Retinal pigment epithelial cell (primary cell): ENCODE results near the gene KMT2D.
"Not testable (repeated sequence)": the region's sequence is repeated elsewhere in the genome, so short reads cannot be mapped to it uniquely, and the experiment has no call there.

ENCODE experiments used
- DNase-seq: peaks from one replicate; pipeline ENCODE4 v3.0.0-alpha.2; 2010; ENCODE audit warnings: low read depth
- H3K4me3 ChIP-seq: 2 replicates; pipeline ENCODE4 v1.5.1; 2011; ENCODE audit warnings: mild to moderate bottlenecking, low read length, control low read depth, moderate library complexity
- TF ChIP-seq, protein P1 (sequence below): conservative IDR thresholded peaks from 2 replicates; pipeline ENCODE4 v1.5.1; 2011; ENCODE audit warnings: low read depth, low read length, control low read depth, inconsistent platforms

KMT2D gene

DNA sequence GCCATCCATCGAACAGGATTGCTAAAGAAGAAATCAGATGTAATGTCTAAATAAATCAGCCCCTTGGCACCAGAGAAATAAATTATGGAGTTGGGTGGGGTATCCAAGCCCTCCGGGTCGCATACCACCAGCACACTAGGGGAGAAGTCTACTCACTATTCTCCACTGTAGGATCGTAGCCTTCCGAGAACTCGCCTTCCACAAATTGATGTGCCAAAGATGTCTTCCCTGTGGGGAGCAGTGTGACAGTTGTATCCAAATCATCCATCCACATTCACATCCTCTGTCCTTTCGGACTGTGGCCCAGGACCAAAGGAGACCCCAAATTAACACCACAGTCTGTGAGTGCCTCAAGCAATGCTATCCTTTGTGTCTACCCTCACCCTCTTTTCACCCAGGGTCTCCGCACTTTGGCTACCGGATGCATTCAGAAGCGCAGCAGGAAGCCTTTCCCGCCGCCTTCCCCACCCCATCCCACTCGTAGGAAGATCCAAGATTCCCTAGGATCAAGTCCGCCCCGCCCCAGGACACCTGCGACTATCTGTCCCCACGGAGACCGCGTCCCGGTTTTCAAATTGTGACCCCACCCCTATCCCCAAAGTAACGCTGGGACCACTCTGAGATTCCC is 8.4 kb upstream of the KMT2D start:
- no peak for DNase-seq
- H3K4me3 ChIP-seq: peak overlapping the region; percentile 85
- TF ChIP-seq, protein P1, sequence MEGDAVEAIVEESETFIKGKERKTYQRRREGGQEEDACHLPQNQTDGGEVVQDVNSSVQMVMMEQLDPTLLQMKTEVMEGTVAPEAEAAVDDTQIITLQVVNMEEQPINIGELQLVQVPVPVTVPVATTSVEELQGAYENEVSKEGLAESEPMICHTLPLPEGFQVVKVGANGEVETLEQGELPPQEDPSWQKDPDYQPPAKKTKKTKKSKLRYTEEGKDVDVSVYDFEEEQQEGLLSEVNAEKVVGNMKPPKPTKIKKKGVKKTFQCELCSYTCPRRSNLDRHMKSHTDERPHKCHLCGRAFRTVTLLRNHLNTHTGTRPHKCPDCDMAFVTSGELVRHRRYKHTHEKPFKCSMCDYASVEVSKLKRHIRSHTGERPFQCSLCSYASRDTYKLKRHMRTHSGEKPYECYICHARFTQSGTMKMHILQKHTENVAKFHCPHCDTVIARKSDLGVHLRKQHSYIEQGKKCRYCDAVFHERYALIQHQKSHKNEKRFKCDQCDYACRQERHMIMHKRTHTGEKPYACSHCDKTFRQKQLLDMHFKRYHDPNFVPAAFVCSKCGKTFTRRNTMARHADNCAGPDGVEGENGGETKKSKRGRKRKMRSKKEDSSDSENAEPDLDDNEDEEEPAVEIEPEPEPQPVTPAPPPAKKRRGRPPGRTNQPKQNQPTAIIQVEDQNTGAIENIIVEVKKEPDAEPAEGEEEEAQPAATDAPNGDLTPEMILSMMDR: no peak

DNA sequence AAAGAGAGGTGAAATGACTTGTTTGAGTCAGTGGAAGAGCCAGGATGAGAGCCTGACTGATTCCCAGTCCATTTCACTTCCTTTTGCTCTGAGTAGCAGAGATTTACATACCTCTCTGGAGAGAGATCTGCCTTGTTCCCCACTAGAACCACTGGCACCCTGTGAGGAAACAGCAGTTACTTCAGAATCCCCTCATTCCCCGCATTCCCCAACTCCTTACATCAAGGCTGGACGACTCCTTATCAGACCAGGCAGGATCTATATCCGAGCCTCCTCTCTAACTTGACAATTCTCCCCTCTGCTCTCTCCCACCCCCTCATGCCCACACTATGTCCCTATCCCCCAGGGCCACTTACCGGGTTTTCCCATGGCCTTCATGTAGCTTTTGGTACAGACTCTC is 5.5 kb upstream of the KMT2D start:
- no peak overlapping the region for H3K4me3 ChIP-seq
- DNase-seq: no peak
- TF ChIP-seq, protein P1: no peak

DNA sequence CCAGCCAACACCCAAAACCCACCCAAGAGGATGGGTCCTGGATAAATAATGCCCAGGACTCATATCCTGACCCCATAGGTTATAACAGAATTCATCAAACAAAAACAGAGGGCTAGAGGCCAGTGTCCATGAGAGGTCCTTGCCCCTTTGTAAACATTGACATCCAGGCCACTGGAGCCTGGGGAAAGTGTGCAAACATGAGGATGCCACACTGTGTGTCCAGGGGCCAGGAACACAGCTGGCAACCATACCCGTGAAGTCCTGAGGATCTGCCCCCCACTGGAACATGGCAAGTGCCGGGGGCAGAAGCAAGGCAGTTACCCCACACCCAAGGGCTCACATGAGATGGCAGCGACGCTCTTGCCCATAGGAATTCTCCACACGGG is 4.2 kb upstream of the KMT2D start:
- no peak overlapping the region for H3K4me3 ChIP-seq
- TF ChIP-seq, protein P1: no peak
- no peak for DNase-seq

DNA sequence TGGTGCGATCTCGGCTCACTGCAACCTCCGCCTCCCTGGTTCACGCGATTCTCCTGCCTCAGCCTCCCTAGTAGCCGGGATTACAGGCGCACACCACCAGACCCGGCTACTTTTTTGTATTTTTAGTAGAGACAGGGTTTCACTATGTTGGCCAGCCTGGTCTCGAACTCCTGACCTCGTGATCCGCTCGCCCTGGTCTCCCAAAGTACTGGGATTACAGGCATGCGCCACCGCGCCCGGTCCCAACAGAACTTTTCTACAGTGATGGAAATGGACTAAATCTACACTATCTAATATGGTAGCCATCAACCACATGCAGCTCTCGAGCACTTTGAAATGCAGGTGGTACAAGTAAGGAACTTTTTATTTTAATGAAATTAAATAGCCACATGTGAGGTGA is 1.3 kb upstream of the KMT2D start:
- not testable (repeated sequence) for H3K4me3 ChIP-seq

DNA sequence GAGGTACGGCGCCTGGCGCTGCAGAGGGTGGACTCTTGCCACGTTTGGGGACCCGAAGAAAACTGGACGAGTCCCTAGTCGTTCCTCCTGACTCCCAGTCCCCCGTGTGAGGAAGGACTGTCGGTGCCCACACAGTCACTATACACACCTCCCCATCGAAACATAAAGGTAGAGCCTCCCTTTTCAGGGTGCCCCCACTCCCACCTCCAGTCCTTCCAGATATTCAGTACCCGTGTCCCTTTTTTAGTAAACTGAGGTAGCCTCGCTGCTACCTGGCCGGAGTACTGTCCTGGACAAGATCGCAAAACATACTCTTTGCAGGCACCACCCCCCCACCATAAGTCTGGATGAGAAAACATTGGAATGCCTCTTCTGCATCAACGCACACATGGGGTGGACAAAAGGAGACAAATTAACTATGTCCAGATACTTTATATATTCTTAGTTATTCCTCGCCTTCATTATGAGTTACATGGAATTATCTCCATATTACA is 610 bp upstream of the KMT2D start:
- H3K4me3 ChIP-seq: peak overlapping the region; percentile 93
- DNase-seq: no peak
- TF ChIP-seq, protein P1: no peak

More for the DNA sequence above, 1.3 kb upstream of the KMT2D start:
- DNase-seq: not testable (repeated sequence)

DNA sequence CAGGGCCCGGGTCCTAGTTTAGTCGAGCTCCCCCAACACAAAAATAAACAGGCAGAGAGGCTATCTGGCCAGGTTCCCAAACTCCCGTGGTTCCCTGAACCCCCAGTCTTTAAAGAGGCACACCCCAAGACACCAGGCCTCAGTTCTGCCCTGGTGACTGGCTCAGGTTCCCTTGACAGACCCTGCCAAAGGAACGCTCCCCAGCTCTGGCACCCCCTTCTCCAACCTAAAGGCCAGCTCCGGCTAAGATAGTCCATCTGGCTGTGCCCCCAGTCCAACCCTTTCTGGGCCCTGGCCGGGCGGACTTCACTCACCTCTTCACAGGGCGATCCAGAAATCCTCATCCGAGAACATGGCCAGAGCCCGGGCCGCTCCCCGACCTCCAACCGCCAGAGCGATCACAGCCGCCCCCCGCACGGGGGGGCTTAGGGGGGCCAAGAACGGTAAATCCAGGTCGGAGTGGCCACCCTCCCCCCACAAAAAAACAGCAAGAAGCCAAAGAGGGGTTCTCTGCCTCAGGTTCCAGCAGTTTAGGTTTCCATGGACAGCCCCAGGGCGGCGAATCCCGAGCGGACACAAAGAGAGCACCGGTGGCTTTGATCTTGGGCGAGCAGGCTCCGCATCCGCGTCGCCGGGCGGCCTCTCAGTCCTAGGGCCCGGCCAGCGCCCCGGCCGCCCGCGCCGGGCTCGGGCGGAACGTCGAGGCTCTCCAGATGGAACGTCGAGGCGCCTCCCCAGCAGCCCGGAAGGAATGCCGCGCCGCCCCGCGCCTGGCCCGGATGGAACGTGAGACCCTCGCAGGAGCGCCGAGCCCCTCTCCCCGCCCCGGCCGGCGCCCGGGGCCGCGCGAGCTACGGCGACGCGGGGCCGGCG is 1.1 kb downstream of the KMT2D start:
- no peak for DNase-seq
- H3K4me3 ChIP-seq: peak overlapping the region; percentile 93
- TF ChIP-seq, protein P1: no peak

DNA sequence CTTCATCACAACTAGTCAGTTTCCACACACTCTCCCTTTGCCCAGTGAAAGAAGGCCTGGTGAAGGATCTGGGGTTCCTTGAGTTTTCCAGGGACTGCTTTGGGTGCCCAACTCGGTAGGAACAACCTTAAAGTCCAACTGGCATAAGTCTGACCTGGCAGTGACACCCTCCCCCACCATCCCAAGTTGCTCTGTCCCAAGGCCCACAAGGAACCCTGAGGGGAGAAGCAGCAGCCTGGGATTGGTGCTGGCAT is 1.6 kb downstream of the KMT2D start:
- TF ChIP-seq, protein P1: no peak
- peak overlapping the region; percentile 93 for H3K4me3 ChIP-seq
- DNase-seq: no peak
